Tibial nerve (tissue), 4 donors: ENCODE results near the gene VSNL1. TPM values are rescaled to one million over a fixed set of nuclear protein-coding genes. Genes with fewer than 3 reads are reported as not detected.

Source experiments
- DNase-seq, 2 donors: peaks; one replicate each; pipeline ENCODE4 v3.0.0-alpha.2; 2019; ENCODE audit warnings: low spot score in 2 of 2
- H3K27ac ChIP-seq, 4 donors: fragments of 200-600 bp; sonication (generic) in 3 of 4; one replicate each; pipeline ENCODE4 v1.5.1; 2017 to 2019; ENCODE audit warnings: mild to moderate bottlenecking in 1 of 4
- H3K27me3 ChIP-seq, 2 donors: fragments of 200-600 bp; sonication (generic) in 1 of 2; one replicate each; pipeline versions ENCODE4 v1.5.1 to v1.6.0; 2017 to 2019
- H3K36me3 ChIP-seq, 3 donors: fragments of 200-600 bp; sonication (generic); one replicate each; pipeline ENCODE4 v1.5.1; 2018 to 2019
- H3K4me1 ChIP-seq, 4 donors: fragments of 200-600 bp; sonication (generic) in 3 of 4; one replicate each; pipeline ENCODE4 v1.5.1; 2017 to 2019
- H3K4me3 ChIP-seq, 4 donors: fragments of 200-600 bp; sonication (generic) in 3 of 4; one replicate each; pipeline ENCODE4 v1.5.1; 2017 to 2019; ENCODE audit warnings: mild to moderate bottlenecking in 1 of 4, moderate library complexity in 1 of 4
- H3K9me3 ChIP-seq, 4 donors: fragments of 200-600 bp; sonication (generic) in 3 of 4; one replicate each; pipeline ENCODE4 v1.5.1; 2017 to 2019
- CTCF ChIP-seq, 5 experiments: fragments of 200-600 bp in 3 of 5; fragments of 450-650 bp in 2 of 5; sonication (generic) in 3 of 5; IDR thresholded peaks; one replicate each; pipeline ENCODE4 v1.5.1; 2016 to 2019; ENCODE audit warnings: antibody characterized with exemption in 5 of 5, mild to moderate bottlenecking in 3 of 5, moderate library complexity in 2 of 5
- EP300 ChIP-seq, 2 donors: sonication (generic); formaldehyde crosslinking; IDR thresholded peaks; one replicate each; pipeline ENCODE4 v1.6.1; 2017; ENCODE audit warnings: antibody characterized with exemption in 2 of 2, mild to moderate bottlenecking in 1 of 2
- POLR2A ChIP-seq, 2 donors: fragments of 450-650 bp; IDR thresholded peaks; one replicate each; pipeline ENCODE4 v1.6.1; 2017; ENCODE audit warnings: antibody characterized with exemption in 2 of 2, mild to moderate bottlenecking in 2 of 2, moderate library complexity in 2 of 2
- WGBS, 2 donors: methylation state at CpG; one replicate each; pipeline ENCODE4 v1.1.5; 2018; 5-methylcytosine and 5-hydroxymethylcytosine counted together
- total RNA-seq, 4 donors: library from RNA; depleted of rRNA; stranded (reverse); fragments of >200 nt; gene quantifications; one replicate each; pipeline ENCODE4 v1.1.0, GENCODE V29; 2016

VSNL1 gene
- total RNA-seq, 4 donors from 2014 or later, result 0.63 to 1.2 TPM; not detected in 2

- no peaks in the 10 kb centered on the region for H3K27me3 ChIP-seq
- no peaks in the 10 kb centered on the region for H3K9me3 ChIP-seq
- H3K27ac ChIP-seq, result no peak overlapping the region
- H3K36me3 ChIP-seq, result no peaks in the 10 kb centered on the region
- no peak overlapping the region for H3K4me3 ChIP-seq
- DNase-seq, result no peak
- H3K4me1 ChIP-seq, result no peaks in the 10 kb centered on the region
- no peak for TF ChIP-seq EP300 (IDR thresholded peaks at IDR 0.05)
- TF ChIP-seq POLR2A (IDR thresholded peaks at IDR 0.05), result no peak
- no peak for TF ChIP-seq CTCF (IDR thresholded peaks at IDR 0.05)
These were observed 60.2 kb downstream of the VSNL1 start for GRCh38 chr2:17600556-17601204.

- TF ChIP-seq EP300 (IDR thresholded peaks at IDR 0.05) (no peak), POLR2A (IDR thresholded peaks at IDR 0.05) (no peak), CTCF (IDR thresholded peaks at IDR 0.05) (no peak)
- no peak for DNase-seq
- Histone ChIP-seq H3K9me3 (no peaks in the 10 kb centered on the region), H3K27ac (no peak overlapping the region), H3K27me3 (no peaks in the 10 kb centered on the region), H3K36me3 (no peaks in the 10 kb centered on the region), H3K4me1 (no peaks in the 10 kb centered on the region), H3K4me3 (no peak overlapping the region)
- WGBS, 2 donors, result 80 to 91% methylated on average over 5 of the region's 5 CpGs
These were observed 63.6 kb downstream of the VSNL1 start for GRCh38 chr2:17604050-17604449.

GRCh38 chr2:17605696-17606095 lies 65.2 kb downstream of the VSNL1 start:
- WGBS, 2 donors, result 74 to 76% methylated on average over 4 of the region's 4 CpGs
- no peaks in the 10 kb centered on the region for H3K9me3 ChIP-seq
- H3K27ac ChIP-seq, result no peak overlapping the region
- no peaks in the 10 kb centered on the region for H3K36me3 ChIP-seq
- H3K4me1 ChIP-seq, result no peaks in the 10 kb centered on the region
- DNase-seq, result no peak
- no peak overlapping the region for H3K4me3 ChIP-seq
- H3K27me3 ChIP-seq, result no peaks in the 10 kb centered on the region
- no peak for TF ChIP-seq EP300 (IDR thresholded peaks at IDR 0.05)
- TF ChIP-seq POLR2A (IDR thresholded peaks at IDR 0.05), result no peak
- TF ChIP-seq CTCF (IDR thresholded peaks at IDR 0.05), result no peak

GRCh38 chr2:17606851-17607250 lies 66.4 kb downstream of the VSNL1 start:
- H3K27ac ChIP-seq, result no peak overlapping the region
- H3K4me3 ChIP-seq, result no peak overlapping the region
- DNase-seq, result no peak
- H3K9me3 ChIP-seq, result no peaks in the 10 kb centered on the region
- H3K36me3 ChIP-seq, result no peaks in the 10 kb centered on the region
- WGBS, 2 donors, result 71 to 78% methylated on average over 2 of the region's 2 CpGs
- TF ChIP-seq POLR2A (IDR thresholded peaks at IDR 0.05), result no peak
- no peaks in the 10 kb centered on the region for H3K27me3 ChIP-seq
- H3K4me1 ChIP-seq, result no peaks in the 10 kb centered on the region

GRCh38 chr2:17607379-17607778 lies 66.9 kb downstream of the VSNL1 start:
- H3K36me3 ChIP-seq, result no peaks in the 10 kb centered on the region
- no peaks in the 10 kb centered on the region for H3K4me1 ChIP-seq
- DNase-seq, result no peak
- no peak overlapping the region for H3K4me3 ChIP-seq
- 81 to 93% methylated on average over 1 of the region's 1 CpG for WGBS, 2 donors
- no peaks in the 10 kb centered on the region for H3K27me3 ChIP-seq
- H3K9me3 ChIP-seq, result no peaks in the 10 kb centered on the region
- no peak overlapping the region for H3K27ac ChIP-seq
- TF ChIP-seq CTCF (IDR thresholded peaks at IDR 0.05), result no peak
- TF ChIP-seq EP300 (IDR thresholded peaks at IDR 0.05), result no peak
- TF ChIP-seq POLR2A (IDR thresholded peaks at IDR 0.05), result no peak

GRCh38 chr2:17608251-17608650 lies 67.8 kb downstream of the VSNL1 start:
- Histone ChIP-seq H3K27me3 (no peaks in the 10 kb centered on the region), H3K27ac (no peak overlapping the region), H3K9me3 (no peaks in the 10 kb centered on the region), H3K4me1 (no peaks in the 10 kb centered on the region), H3K36me3 (no peaks in the 10 kb centered on the region), H3K4me3 (no peak overlapping the region)
- TF ChIP-seq CTCF (IDR thresholded peaks at IDR 0.05) (no peak), POLR2A (IDR thresholded peaks at IDR 0.05) (no peak), EP300 (IDR thresholded peaks at IDR 0.05) (no peak)
- 69 to 70% methylated on average over 4 of the region's 4 CpGs for WGBS, 2 donors
- no peak for DNase-seq
